Coronary artery (tissue), 2 donors: ENCODE data around the gene HMX2.

Experiments
- DNase-seq: peaks from one replicate; pipeline ENCODE4 v3.0.0-alpha.2; 2017; ENCODE audit warnings: low spot score
- H3K27ac ChIP-seq, 2 donors: fragments of 200-600 bp; sonication (generic); one replicate each; pipeline ENCODE4 v1.5.1; 2016 to 2019
- H3K4me3 ChIP-seq: fragments of 200-600 bp; sonication (generic); 2 replicates; pipeline ENCODE4 v1.5.1; 2016; ENCODE audit warnings: mild to moderate bottlenecking, moderate library complexity
- TF ChIP-seq, protein P1 (sequence below): fragments of 200-600 bp; sonication (generic); IDR thresholded peaks from one replicate; pipeline ENCODE4 v1.5.1; 2019; ENCODE audit warnings: antibody characterized with exemption

HMX2 gene

DNA sequence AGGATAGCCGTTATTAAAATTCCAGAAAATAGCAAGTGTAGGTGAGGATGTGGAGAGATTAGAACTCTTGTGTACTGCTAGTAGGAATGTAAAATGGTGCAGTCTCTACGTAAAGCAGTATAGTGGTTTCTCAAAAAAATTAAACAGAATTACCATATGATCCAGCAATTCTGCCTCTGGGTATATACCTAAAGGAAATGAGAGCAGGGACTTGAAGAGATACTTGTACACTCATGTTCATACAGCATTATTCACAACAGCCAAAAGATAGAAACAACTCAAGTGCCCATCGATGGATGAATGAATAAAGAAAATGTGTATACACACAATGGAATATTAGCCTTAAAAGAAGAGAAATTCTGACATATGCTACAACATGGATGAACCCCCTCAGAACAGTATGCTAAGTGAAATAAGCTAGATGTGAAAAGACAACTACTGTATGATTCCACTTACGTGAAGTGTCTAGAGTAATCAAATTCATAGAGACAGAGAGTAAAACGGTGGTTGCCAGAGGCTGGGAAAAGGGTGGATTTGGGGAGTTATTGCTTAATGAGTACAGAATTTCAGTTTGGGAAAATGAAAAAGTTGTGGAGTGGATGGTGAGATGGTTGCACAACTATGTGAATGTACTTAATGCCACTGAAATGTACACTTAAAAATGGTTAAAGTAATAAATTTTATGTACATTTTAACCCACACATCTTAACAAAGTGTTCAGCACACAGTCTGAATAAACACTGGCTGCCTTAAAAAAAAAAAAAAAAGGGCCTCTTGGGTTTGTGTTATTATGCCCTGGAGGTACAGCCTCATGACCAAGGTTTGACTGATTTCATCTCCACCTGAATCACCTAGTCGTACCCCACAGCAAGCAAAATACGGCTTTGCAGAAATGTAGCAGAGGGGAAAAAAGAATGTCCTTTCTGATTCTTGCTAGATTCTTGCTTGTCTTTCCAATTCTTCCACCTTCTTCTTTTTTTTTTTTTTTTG, 32.5 kb downstream of the HMX2 start:
- TF ChIP-seq, protein P1, sequence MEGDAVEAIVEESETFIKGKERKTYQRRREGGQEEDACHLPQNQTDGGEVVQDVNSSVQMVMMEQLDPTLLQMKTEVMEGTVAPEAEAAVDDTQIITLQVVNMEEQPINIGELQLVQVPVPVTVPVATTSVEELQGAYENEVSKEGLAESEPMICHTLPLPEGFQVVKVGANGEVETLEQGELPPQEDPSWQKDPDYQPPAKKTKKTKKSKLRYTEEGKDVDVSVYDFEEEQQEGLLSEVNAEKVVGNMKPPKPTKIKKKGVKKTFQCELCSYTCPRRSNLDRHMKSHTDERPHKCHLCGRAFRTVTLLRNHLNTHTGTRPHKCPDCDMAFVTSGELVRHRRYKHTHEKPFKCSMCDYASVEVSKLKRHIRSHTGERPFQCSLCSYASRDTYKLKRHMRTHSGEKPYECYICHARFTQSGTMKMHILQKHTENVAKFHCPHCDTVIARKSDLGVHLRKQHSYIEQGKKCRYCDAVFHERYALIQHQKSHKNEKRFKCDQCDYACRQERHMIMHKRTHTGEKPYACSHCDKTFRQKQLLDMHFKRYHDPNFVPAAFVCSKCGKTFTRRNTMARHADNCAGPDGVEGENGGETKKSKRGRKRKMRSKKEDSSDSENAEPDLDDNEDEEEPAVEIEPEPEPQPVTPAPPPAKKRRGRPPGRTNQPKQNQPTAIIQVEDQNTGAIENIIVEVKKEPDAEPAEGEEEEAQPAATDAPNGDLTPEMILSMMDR = no peak
- Histone ChIP-seq H3K27ac (no peak overlapping the region), H3K4me3 (no peak overlapping the region)
- no peak for DNase-seq

DNA sequence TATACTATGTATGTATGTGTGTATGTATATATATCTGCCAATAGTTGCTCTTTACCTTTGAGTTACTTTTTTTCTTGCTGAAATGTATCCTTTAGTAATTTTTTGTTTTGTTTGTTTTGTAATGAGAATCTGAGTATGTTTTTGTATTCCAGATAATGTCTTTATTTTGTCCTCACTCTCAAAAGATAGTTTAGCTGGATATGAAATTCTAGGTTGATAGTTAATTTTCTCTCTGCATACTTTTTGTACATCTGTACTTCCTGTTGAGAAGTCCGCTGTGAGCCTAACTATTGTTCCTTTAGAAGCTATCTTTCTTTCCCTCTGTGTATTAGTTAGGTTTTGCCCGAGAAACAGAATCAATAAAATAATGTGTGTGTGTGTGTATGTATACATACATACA, 35.8 kb downstream of the HMX2 start:
- H3K27ac ChIP-seq = no peak overlapping the region
- DNase-seq = no peak
- H3K4me3 ChIP-seq = no peak overlapping the region
- TF ChIP-seq, protein P1 = no peak

DNA sequence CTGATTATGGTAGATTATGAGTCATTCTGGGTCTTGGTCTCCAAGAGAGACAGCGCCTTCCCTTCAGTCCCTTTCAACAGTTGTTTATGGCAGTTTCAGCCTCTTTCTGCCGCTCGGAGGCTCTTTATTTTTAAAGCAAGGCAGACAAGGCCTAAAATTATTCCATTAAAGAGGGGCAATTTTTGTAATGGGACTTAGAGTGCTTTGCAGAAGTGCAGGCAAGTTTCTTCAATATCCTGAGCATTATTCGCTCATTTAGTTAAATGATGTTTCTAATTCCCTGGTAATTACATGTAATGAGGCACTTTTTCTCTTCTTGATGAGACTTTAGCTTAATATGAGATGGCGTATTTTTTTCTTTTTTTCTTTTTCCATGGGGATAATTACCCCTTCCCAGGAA, 39.8 kb downstream of the HMX2 start:
- no peak for DNase-seq
- no peak overlapping the region for H3K4me3 ChIP-seq
- TF ChIP-seq, protein P1 = no peak
- no peak overlapping the region for H3K27ac ChIP-seq

DNA sequence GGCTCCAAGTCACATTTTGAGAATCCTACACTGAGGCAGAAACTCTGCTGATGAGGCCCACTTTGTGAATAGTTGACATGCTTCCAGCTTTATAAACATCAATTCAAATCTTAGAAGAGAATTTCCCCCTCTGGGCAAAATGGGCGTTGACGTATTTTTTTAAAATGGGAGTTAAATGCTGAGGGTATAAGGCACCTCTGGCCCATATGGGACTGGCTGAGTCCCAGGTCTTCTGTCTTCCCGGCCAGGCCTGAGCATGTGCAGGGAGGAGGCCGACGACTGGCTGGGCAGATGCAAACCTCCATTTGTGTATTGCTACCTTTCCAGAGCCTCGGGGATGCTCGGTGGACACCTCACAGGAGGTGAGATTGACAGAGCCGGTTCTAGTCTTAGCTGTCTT, 44.0 kb downstream of the HMX2 start:
- Histone ChIP-seq H3K4me3 (no peak overlapping the region), H3K27ac (no peak overlapping the region)
- no peak for DNase-seq
- TF ChIP-seq, protein P1 = no peak

DNA sequence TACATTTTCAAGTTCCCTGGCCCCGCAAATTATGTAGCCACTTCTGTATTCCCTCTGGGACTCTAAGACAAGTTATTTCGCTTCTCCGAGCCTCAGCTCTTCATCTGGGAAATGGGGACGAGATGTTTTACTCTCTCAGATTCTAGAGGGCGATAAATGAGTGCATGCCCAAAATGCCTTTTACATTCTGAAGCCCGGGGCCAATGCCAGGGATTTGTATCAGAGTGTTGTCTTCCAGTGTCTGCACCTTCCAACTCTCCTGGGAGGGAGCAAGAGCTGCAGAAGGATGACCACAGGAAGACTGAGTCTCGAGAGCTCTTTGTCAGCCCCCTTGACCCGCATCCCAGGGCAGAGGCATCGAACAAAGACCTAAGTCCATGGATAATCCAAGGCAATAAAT, 46.1 kb downstream of the HMX2 start:
- no peak overlapping the region for H3K27ac ChIP-seq
- H3K4me3 ChIP-seq = no peak overlapping the region
- no peak for DNase-seq
- TF ChIP-seq, protein P1 = no peak
